OCI-LY3 (cell line): Measurements from ENCODE around the gene ATP1A1.

ENCODE experiments used
- H2AFZ ChIP-seq: fragments of 200-600, 300-600 bp; shearing (Covaris generic); 2 replicates; pipeline ENCODE4 v1.6.0; 2014; ENCODE audit warnings: antibody characterized with exemption, low read depth, low read length
- H3K27ac ChIP-seq: fragments of 200-600, 300-600 bp; sonication (generic); 2 replicates; pipeline ENCODE4 v1.5.1; 2014; ENCODE audit warnings: mild to moderate bottlenecking, low read length, moderate library complexity, mixed read lengths
- H3K27me3 ChIP-seq: fragments of 200-600, 300-600 bp; sonication (generic); 2 replicates; pipeline ENCODE4 v1.6.1; 2014; ENCODE audit warnings: low read depth, low read length, mixed read lengths
- H3K36me3 ChIP-seq: fragments of 200-600, 300-600 bp; sonication (generic); replicated peaks from 2 replicates; pipeline ENCODE3; 2014; ENCODE audit warnings: low read depth, low read length, mixed read lengths
- H3K4me1 ChIP-seq: fragments of 300-600, 200-600 bp; sonication (generic); 2 replicates; pipeline ENCODE4 v1.6.1; 2014; ENCODE audit warnings: low read length, mixed read lengths
- H3K4me2 ChIP-seq: fragments of 200-600, 300-600 bp; sonication (generic); 2 replicates; pipeline ENCODE4 v1.6.1; 2014; ENCODE audit warnings: low read length, mixed read lengths
- H3K4me3 ChIP-seq: fragments of 300-600, 200-600 bp; sonication (generic); 2 replicates; pipeline ENCODE4 v1.5.1; 2014; ENCODE audit warnings: antibody characterized with exemption, mild to moderate bottlenecking, low read length, moderate library complexity
- H3K79me2 ChIP-seq: fragments of 300-600, 200-600 bp; shearing (Covaris generic); 2 replicates; pipeline ENCODE4 v1.6.1; 2014; ENCODE audit warnings: mild to moderate bottlenecking, low read length, mixed read lengths
- H3K9ac ChIP-seq: fragments of 300-600, 200-600 bp; shearing (Covaris generic); 2 replicates; pipeline ENCODE4 v1.6.0; 2014; ENCODE audit warnings: mild to moderate bottlenecking, low read length, moderate library complexity
- H3K9me3 ChIP-seq: fragments of 200-600, 300-600 bp; shearing (Covaris generic); 2 replicates; pipeline ENCODE4 v1.6.1; 2014; ENCODE audit warnings: low read length, mixed read lengths; ENCODE audit not compliant: insufficient read depth
- H4K20me1 ChIP-seq: fragments of 200-600, 300-600 bp; sonication (generic); 2 replicates; pipeline ENCODE4 v1.6.1; 2016; ENCODE audit warnings: low read length, mixed read lengths; ENCODE audit not compliant: insufficient read depth
- CTCF ChIP-seq: fragments of 200-600, 300-600 bp; sonication (generic); IDR thresholded peaks from 2 replicates; pipeline ENCODE4 v1.5.1; 2014; ENCODE audit warnings: antibody characterized with exemption, low read length, low read depth
- EZH2phosphoT487 ChIP-seq: fragments of 200-600 bp; shearing (Covaris generic); IDR thresholded peaks from 2 replicates; pipeline ENCODE4 v1.6.1; 2018; ENCODE audit warnings: antibody characterized with exemption, mixed run types, low read depth

The ATP1A1 gene

GRCh38 chr1:116353155-116353554 lies 19.9 kb upstream of the ATP1A1 start:
- no peaks in the 10 kb centered on the region for H3K79me2 ChIP-seq
- no peak overlapping the region for H3K4me3 ChIP-seq
- H3K9ac ChIP-seq, result no peak overlapping the region
- no peak overlapping the region for H3K4me2 ChIP-seq
- H3K4me1 ChIP-seq, result no peaks in the 10 kb centered on the region
- TF ChIP-seq CTCF (no peak), EZH2phosphoT487 (no peak)
- no peak overlapping the region for H3K27ac ChIP-seq
- no peaks in the 10 kb centered on the region for H3K9me3 ChIP-seq
- no peaks in the 10 kb centered on the region for H3K36me3 ChIP-seq
- H3K27me3 ChIP-seq, result no peaks in the 10 kb centered on the region
- H2AFZ ChIP-seq, result no peak overlapping the region
- no peaks in the 10 kb centered on the region for H4K20me1 ChIP-seq

- TF ChIP-seq EZH2phosphoT487 (no peak), CTCF (no peak)
- H3K27ac ChIP-seq, result no peak overlapping the region
- no peak overlapping the region for H2AFZ ChIP-seq
- H3K4me3 ChIP-seq, result no peak overlapping the region
- H3K4me1 ChIP-seq, result no peaks in the 10 kb centered on the region
- H4K20me1 ChIP-seq, result no peaks in the 10 kb centered on the region
- no peak overlapping the region for H3K9ac ChIP-seq
- no peaks in the 10 kb centered on the region for H3K9me3 ChIP-seq
- H3K79me2 ChIP-seq, result no peaks in the 10 kb centered on the region
- no peak overlapping the region for H3K4me2 ChIP-seq
- no peaks in the 10 kb centered on the region for H3K27me3 ChIP-seq
- no peaks in the 10 kb centered on the region for H3K36me3 ChIP-seq
These were observed 17.0 kb upstream of the ATP1A1 start for GRCh38 chr1:116356067-116356466.

- H3K4me2 ChIP-seq, result no peak overlapping the region
- no peaks in the 10 kb centered on the region for H3K27me3 ChIP-seq
- no peaks in the 10 kb centered on the region for H3K79me2 ChIP-seq
- H2AFZ ChIP-seq, result no peak overlapping the region
- H3K9ac ChIP-seq, result no peak overlapping the region
- H3K36me3 ChIP-seq, result no peaks in the 10 kb centered on the region
- no peaks in the 10 kb centered on the region for H4K20me1 ChIP-seq
- H3K4me3 ChIP-seq, result no peak overlapping the region
- no peak for TF ChIP-seq CTCF
- no peak for TF ChIP-seq EZH2phosphoT487
- H3K9me3 ChIP-seq, result no peaks in the 10 kb centered on the region
- H3K4me1 ChIP-seq, result no peaks in the 10 kb centered on the region
- H3K27ac ChIP-seq, result no peak overlapping the region
These were observed 16.4 kb upstream of the ATP1A1 start for GRCh38 chr1:116356673-116357072.

GRCh38 chr1:116357487-116357886 lies 15.6 kb upstream of the ATP1A1 start:
- Histone ChIP-seq H3K79me2 (no peaks in the 10 kb centered on the region), H4K20me1 (no peaks in the 10 kb centered on the region), H3K4me3 (no peak overlapping the region), H3K27ac (no peak overlapping the region), H3K4me1 (no peaks in the 10 kb centered on the region), H2AFZ (no peak overlapping the region), H3K9ac (no peak overlapping the region), H3K36me3 (no peaks in the 10 kb centered on the region), H3K9me3 (no peaks in the 10 kb centered on the region), H3K27me3 (no peaks in the 10 kb centered on the region), H3K4me2 (no peak overlapping the region)
- TF ChIP-seq EZH2phosphoT487, result no peak
- TF ChIP-seq CTCF, result no peak
